ES-I3 (cell line): ENCODE data around the gene ADAMTSL3.

Source experiments
- H3K36me3 ChIP-seq: 2 replicates; pipeline ENCODE4 v1.6.1; 2013; ENCODE audit warnings: mild to moderate bottlenecking, low read length, control low read depth, moderate library complexity; ENCODE audit not compliant: insufficient read depth
- H3K4me1 ChIP-seq: 2 replicates; pipeline ENCODE4 v1.6.1; 2013; ENCODE audit warnings: mild to moderate bottlenecking, control low read depth, low read length; ENCODE audit not compliant: insufficient read depth
- H3K9ac ChIP-seq: 2 replicates; pipeline ENCODE4 v1.6.1; 2013; ENCODE audit warnings: low read depth, mild to moderate bottlenecking, low read length, moderate library complexity
- H3K9me3 ChIP-seq: 2 replicates; pipeline ENCODE4 v1.6.1; 2013; ENCODE audit warnings: mild to moderate bottlenecking, low read length, moderate library complexity; ENCODE audit not compliant: control insufficient read depth, insufficient read depth

ADAMTSL3 gene

GRCh38 chr15:83893308-83893707 lies 239.4 kb downstream of the ADAMTSL3 start:
- Histone ChIP-seq H3K36me3 (no peaks in the 10 kb centered on the region), H3K9ac (no peak overlapping the region), H3K9me3 (no peaks in the 10 kb centered on the region), H3K4me1 (no peaks in the 10 kb centered on the region)

GRCh38 chr15:83897037-83897436 lies 243.1 kb downstream of the ADAMTSL3 start:
- no peaks in the 10 kb centered on the region for H3K4me1 ChIP-seq
- H3K9ac ChIP-seq: no peak overlapping the region
- H3K36me3 ChIP-seq: no peaks in the 10 kb centered on the region
- no peaks in the 10 kb centered on the region for H3K9me3 ChIP-seq

- Histone ChIP-seq H3K36me3 (no peaks in the 10 kb centered on the region), H3K9ac (no peak overlapping the region), H3K9me3 (no peaks in the 10 kb centered on the region), H3K4me1 (no peaks in the 10 kb centered on the region)
Measured at GRCh38 chr15:83898361-83898760, 244.4 kb downstream of the ADAMTSL3 start.

GRCh38 chr15:83899670-83900069 lies 245.7 kb downstream of the ADAMTSL3 start:
- Histone ChIP-seq H3K4me1 (no peaks in the 10 kb centered on the region), H3K9me3 (no peaks in the 10 kb centered on the region), H3K9ac (no peak overlapping the region), H3K36me3 (no peaks in the 10 kb centered on the region)

- Histone ChIP-seq H3K36me3 (no peaks in the 10 kb centered on the region; the same call in 1 of the 2 replicates), H3K9ac (no peak overlapping the region), H3K9me3 (no peaks in the 10 kb centered on the region), H3K4me1 (no peaks in the 10 kb centered on the region)
Measured at GRCh38 chr15:83904107-83905040, 250.5 kb downstream of the ADAMTSL3 start.

GRCh38 chr15:83905556-83906273 lies 251.8 kb downstream of the ADAMTSL3 start:
- no peak overlapping the region for H3K9ac ChIP-seq
- H3K9me3 ChIP-seq: no peaks in the 10 kb centered on the region
- no peaks in the 10 kb centered on the region for H3K4me1 ChIP-seq
- no peaks in the 10 kb centered on the region; the same call in 1 of the 2 replicates for H3K36me3 ChIP-seq

- Histone ChIP-seq H3K9ac (no peak overlapping the region), H3K36me3 (no peaks in the 10 kb centered on the region; the same call in 1 of the 2 replicates), H3K4me1 (no peaks in the 10 kb centered on the region), H3K9me3 (no peaks in the 10 kb centered on the region)
Measured at GRCh38 chr15:83911345-83911744, 257.4 kb downstream of the ADAMTSL3 start.

- Histone ChIP-seq H3K9me3 (no peaks in the 10 kb centered on the region), H3K4me1 (no peaks in the 10 kb centered on the region), H3K9ac (no peak overlapping the region), H3K36me3 (no peaks in the 10 kb centered on the region; the same call in 1 of the 2 replicates)
Measured at GRCh38 chr15:83912343-83912742, 258.4 kb downstream of the ADAMTSL3 start.

- Histone ChIP-seq H3K9ac (no peak overlapping the region), H3K36me3 (no peaks in the 10 kb centered on the region; the same call in 1 of the 2 replicates), H3K9me3 (no peaks in the 10 kb centered on the region), H3K4me1 (peaks cover 1% of the 10 kb centered on the region; the same call in 1 of the 2 replicates)
Measured at GRCh38 chr15:83913034-83913632, 259.2 kb downstream of the ADAMTSL3 start.

- H3K36me3 ChIP-seq: no peaks in the 10 kb centered on the region
- no peak overlapping the region for H3K9ac ChIP-seq
- no peaks in the 10 kb centered on the region for H3K9me3 ChIP-seq
- H3K4me1 ChIP-seq: peaks cover 7% of the 10 kb centered on the region; the same call in 1 of the 2 replicates
Measured at GRCh38 chr15:83914906-83915305, 261.0 kb downstream of the ADAMTSL3 start.

GRCh38 chr15:83917432-83917831 lies 263.5 kb downstream of the ADAMTSL3 start:
- H3K9ac ChIP-seq: no peak overlapping the region
- peaks cover 7% of the 10 kb centered on the region; the same call in 1 of the 2 replicates for H3K4me1 ChIP-seq
- no peaks in the 10 kb centered on the region for H3K36me3 ChIP-seq
- no peaks in the 10 kb centered on the region for H3K9me3 ChIP-seq

GRCh38 chr15:83918011-83918410 lies 264.1 kb downstream of the ADAMTSL3 start:
- Histone ChIP-seq H3K9ac (no peak overlapping the region), H3K9me3 (no peaks in the 10 kb centered on the region), H3K36me3 (no peaks in the 10 kb centered on the region), H3K4me1 (peaks cover 7% of the 10 kb centered on the region; the same call in 1 of the 2 replicates)

- H3K4me1 ChIP-seq: peaks cover 7% of the 10 kb centered on the region; the same call in 1 of the 2 replicates
- no peaks in the 10 kb centered on the region for H3K36me3 ChIP-seq
- no peaks in the 10 kb centered on the region for H3K9me3 ChIP-seq
- H3K9ac ChIP-seq: no peak overlapping the region
Measured at GRCh38 chr15:83919319-83919830, 265.5 kb downstream of the ADAMTSL3 start.

GRCh38 chr15:83919978-83920510 lies 266.1 kb downstream of the ADAMTSL3 start:
- no peaks in the 10 kb centered on the region for H3K9me3 ChIP-seq
- H3K4me1 ChIP-seq: peaks cover 7% of the 10 kb centered on the region; the same call in 1 of the 2 replicates
- no peak overlapping the region for H3K9ac ChIP-seq
- no peaks in the 10 kb centered on the region for H3K36me3 ChIP-seq
